OCI-M2 (cell line): ENCODE measurements around the gene HCFC1.

Experiments used
- DNase-seq: peaks from one replicate; lab custom pipeline; 2025; ENCODE audit not compliant: unreplicated experiment; lab: John Stamatoyannopoulos, UW

Gene HCFC1

GRCh38 chrX:153974726-153975286 is 3.2 kb upstream of the HCFC1 start:
- DNase-seq = no peak

DNA sequence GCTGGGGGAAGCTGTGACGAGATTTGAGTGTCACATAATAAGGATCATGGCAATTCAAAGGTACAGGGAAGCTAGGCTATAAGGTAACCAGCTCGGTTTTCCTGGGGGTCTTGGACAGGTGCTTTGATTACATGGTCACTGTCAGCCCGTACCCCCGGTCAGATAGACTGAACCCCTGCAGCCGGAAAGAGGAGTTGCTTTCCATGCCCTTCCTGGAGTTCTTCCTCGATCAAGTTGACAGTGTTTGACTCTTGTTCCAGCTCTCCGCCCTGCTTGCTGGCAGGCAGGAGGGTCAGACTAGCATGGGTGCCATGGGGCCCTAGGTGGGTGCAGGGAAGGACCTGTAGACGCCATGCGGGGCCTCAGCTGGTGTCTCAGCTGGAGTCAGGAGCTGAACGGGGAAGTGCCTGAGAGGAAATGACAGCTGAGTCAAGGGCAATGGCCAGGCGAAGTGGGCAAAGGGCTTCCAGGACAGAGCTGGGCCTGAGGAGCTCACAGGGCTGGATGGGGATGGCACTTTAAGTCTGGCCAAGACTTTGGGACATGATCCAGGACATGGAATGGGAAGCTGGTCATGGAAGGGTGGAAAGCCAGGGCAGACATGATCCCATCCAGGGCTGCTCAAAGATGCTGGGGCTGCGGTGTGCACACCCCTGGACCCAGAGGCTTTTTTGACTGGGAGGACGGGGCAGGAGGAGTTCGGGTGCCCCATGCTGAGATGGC is 2.5 kb upstream of the HCFC1 start:
- DNase-seq = no peak

DNA sequence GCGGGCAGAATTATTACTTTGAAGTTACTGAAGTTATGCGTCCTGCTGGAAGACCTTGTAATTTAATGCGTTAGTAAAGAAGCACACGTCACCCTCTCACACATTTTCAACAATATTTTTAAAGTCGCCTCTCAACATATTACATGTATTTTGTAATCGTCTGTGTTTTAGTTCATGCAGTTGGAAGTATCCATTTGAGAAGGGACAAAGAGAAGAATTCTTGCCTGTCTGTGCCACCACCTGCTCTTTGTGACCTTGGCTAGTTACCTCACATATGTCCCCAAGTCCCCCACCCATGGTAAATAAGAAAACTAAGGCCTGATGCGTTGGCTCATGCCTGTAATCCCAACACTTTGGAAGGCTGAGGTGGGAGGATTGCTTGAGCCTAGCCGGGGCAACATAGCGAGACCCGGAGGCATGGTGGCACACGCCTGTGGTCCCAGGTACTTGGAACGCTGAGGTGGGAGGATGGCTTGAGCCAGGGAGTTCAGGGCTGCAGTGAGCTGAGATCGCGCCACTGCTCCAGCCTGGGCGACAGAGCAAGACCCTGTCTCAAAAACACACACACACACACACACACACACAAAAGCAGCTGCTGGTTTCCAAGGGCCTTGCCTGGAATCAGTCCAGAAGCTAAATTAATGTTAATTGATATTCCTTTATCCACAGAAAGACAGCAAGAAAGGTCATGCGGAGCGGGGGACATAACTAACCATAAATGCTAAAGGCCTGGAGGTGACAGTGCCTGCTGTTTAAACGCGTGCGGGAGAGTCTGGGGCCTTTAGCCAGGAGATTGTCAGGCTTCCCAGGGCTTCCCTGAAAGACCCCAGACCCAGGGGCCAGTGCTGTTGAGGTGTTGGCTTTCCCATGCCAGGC is 1.7 kb upstream of the HCFC1 start:
- DNase-seq = no peak

DNA sequence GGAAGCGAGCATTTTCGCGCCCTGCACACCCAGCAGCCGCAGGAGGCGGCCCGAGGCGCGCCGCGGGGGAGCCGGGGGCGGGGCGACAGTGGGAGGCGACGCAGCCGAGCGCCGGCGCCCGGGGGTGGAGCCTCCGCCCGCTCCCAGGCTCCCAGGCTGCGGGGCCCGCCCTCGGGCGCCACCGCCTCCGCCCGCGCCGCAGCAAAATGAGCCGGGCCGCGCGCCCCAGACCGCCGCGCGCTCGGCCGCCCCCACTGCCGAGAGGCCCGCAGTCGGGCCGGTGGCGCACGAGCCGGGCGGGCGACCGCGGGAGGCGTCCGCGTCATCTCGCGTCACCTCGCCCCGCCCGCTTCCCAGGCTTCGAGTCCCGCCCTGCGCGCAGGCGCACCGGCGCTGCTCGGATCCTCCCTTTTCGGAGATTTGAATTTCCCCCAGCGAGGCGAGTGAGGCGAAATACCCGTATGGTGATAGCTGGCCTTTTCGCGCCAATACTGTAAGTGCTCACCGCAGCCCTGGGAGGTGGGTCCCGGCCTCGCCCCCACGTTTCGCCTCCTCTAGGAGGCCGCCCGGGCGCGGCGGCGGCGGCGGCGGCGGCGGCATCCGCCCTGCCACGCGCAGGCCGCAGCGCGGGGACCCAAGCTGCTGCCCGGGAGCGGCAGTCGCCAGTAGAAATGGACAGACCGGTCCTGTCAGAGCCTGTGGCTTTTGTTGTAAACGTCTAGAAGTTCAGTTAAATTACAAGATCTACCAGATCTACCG is 929 bp upstream of the HCFC1 start, which contains the start of gene TMEM187:
TSS of gene TMEM187 (plus strand) at position 387 of the 759 bp plus-strand sequence. CDS start 9,309 bp downstream, outside the sequence.
- DNase-seq = no peak

- DNase-seq = no peak
Measured at GRCh38 chrX:153971124-153971449, 531 bp downstream of the HCFC1 start.

GRCh38 chrX:153970357-153971123 is 1.1 kb downstream of the HCFC1 start:
- no peak for DNase-seq

- no peak for DNase-seq
Measured at GRCh38 chrX:153969904-153970356, 1.7 kb downstream of the HCFC1 start.

- no peak for DNase-seq
Measured at GRCh38 chrX:153969125-153969903, 2.3 kb downstream of the HCFC1 start.

DNA sequence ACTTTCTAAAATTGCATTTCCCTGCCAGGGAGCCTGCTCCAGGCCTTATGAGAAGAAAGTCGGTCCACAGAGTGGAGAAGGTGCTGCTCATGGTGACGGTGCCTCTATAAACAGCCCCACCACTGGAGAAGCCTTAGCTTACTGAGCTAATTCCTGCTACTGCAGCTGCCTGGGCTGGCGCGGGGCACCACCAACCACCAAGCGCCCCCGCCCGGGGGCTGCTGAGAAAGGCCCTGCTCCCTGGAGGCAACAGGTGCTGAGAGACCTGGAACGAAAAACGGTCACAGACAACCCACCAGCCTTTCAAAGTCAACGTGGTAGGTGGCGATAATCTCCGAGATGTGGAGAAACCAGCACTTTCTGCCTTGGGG is 2.9 kb downstream of the HCFC1 start:
- no peak for DNase-seq

- no peak for DNase-seq
Measured at GRCh38 chrX:153968255-153968654, 3.4 kb downstream of the HCFC1 start.

DNA sequence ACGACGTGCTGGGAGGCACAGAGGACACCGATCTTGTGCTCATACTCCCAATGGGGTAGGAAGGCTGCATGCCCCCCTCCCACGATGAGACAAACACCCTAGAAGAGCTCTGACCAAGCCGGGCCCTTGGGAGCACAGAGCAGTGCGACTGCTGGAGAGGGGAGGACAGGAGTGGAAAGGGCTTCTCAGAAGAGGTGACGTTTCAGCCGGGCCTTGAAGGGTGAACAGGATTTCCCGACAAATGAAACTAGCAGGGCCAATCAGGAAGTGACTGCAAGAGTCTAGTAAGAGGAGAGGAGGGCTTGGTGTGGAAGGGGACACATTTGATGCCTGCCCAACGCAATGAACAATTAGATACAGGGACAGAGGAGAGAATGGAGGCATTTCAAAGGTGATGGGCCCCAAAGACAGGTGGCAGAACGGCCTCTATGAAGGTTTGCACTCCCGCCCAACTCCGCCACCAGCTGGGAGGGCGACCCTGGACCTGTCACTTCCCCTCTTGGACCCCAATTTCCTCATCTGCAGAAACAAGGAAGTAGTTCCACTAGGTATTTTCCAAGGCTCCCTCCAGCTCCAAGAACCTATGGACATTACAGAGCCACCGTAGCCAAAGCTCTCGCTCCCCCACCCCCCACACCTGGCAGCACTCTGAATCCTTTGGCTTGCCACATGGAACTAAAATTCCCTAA is 3.9 kb downstream of the HCFC1 start:
- DNase-seq = no peak

DNA sequence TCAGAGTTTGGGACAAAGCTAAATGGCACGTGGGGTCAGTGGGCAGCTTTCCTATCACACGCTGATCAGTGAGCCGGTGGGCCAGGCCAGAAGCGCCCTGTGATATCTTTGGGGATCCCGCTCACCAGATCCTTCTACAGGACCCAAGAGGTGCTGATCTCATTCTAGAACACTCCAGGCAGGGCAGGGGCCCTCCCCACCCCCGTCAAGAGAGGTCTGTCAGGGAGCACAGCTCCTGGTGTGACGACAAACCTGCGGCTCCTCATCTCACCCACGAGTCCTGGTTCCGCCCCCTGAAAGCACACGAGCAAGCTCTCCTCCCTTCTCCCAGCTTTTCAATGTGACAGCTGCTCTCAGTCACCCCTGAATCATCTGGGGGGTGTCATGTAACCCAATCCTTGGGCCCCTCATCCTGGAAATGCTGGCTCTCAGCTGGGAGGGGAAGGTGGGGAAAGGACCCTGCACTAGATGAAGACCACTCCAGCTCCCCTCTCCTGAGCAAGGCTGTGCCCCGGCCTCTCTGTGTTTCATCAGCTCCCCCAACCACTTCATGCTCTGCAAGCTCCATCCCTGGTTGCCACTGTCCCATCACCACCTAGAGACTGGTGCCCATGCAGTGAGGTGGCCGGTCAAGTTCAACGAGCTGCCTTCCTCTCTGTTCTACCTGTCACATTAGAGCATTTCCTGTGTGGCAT is 4.6 kb downstream of the HCFC1 start:
- no peak for DNase-seq

DNA sequence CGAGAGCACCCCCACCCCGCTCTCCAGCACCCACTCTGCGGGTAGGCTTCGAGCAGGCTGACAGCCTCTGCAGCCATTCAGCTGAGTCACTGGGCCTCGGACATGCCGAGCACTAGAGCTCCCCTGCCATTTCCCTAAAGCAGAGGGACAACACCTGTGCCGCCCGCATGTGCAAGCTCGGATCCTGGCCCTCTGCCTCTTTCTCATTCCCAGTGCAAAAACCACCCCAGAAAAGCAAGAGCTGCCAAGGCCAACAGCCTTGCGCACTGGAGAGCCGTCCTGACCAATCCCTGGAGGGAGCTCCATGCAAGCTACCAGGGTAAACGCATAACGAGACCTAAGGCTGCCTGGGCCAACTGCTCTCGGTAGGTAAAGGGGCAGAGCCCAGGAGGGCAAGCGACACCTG is 5.3 kb downstream of the HCFC1 start:
- DNase-seq = no peak

DNA sequence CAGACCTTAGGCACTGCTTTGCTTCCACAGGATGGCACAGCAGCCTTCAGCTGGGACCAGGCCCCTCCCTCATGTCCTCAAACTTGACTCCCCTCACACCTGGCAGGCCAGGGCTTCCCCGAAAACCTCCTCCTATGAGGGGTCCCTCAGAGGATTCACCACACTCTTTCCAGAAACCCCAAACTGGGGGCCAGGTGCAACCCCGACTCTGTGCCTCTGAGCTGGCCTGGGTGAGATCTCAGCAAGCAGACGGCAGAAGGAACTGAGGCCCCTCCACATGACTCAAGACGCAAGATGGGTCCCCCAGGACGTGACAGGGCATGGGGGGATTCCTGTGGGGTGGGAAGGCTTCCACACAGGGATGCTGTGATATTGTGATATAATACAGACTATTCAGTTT is 6.2 kb downstream of the HCFC1 start:
- DNase-seq = no peak

DNA sequence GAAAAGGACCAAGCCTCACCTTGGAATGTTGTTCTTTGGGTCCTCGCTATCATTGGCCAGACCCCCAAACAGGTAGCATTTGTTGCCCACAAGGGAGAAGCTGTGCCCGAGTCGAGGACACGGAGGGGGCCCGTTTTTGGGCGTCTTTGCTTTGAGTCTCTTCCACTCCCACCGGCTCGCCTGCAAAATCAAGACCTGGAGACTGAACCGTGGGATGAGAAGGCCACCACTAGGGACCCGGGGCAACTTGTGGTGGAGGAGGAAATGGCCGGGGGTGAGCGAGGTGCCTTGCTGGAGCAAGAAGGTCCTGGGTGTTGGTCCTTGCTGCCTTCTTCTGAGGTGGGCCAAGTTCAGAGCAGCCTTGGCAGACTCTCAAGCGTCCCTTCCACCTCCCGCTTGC is 7.5 kb downstream of the HCFC1 start:
- no peak for DNase-seq

GRCh38 chrX:153963546-153963945 is 8.1 kb downstream of the HCFC1 start:
- DNase-seq = no peak

- DNase-seq = no peak
Measured at GRCh38 chrX:153961292-153961691, 10.3 kb downstream of the HCFC1 start.

- no peak for DNase-seq
Measured at GRCh38 chrX:153960786-153961185, 10.8 kb downstream of the HCFC1 start.

DNA sequence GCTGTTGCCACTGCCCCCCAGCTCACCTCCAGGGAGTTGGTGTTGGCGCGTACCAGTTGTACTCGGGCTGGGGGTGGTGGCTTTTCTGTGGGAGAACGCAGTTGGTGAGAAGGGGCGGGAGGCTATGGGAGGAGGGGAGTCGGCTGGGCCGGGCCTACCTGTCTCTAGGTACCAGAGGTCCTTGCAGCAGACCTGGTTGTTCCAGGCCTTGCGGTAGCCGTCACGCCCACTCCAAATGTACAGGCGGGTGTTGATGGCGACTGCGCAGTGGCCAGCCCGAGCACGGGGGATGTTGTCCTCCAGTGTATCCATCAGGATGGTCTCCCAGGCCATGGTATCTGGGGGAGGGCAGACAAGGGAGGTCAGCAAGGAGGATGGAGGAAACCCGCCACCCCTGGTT is 11.5 kb downstream of the HCFC1 start:
- DNase-seq = no peak
